Rectal smooth muscle tissue (tissue), 1 donor: Measurements from ENCODE around the gene AGXT2.

Experiments
- H3K27ac ChIP-seq: one replicate; pipeline ENCODE4 v1.7.0; 2013; ENCODE audit warnings: low read depth, low read length, inconsistent platforms
- H3K27me3 ChIP-seq: one replicate; pipeline ENCODE4 v1.7.0; 2013; ENCODE audit warnings: low read length; ENCODE audit not compliant: control insufficient read depth, insufficient read depth
- H3K36me3 ChIP-seq: one replicate; pipeline ENCODE4 v1.7.0; 2013; ENCODE audit warnings: low read length; ENCODE audit not compliant: control insufficient read depth, insufficient read depth
- H3K4me1 ChIP-seq: one replicate; pipeline ENCODE4 v1.7.0; 2013; ENCODE audit warnings: low read length; ENCODE audit not compliant: control insufficient read depth, insufficient read depth
- H3K4me3 ChIP-seq: one replicate; pipeline ENCODE4 v1.7.0; 2013; ENCODE audit warnings: low read length
- H3K9ac ChIP-seq: one replicate; pipeline ENCODE4 v1.7.0; 2013; ENCODE audit warnings: low read length

The AGXT2 gene

DNA sequence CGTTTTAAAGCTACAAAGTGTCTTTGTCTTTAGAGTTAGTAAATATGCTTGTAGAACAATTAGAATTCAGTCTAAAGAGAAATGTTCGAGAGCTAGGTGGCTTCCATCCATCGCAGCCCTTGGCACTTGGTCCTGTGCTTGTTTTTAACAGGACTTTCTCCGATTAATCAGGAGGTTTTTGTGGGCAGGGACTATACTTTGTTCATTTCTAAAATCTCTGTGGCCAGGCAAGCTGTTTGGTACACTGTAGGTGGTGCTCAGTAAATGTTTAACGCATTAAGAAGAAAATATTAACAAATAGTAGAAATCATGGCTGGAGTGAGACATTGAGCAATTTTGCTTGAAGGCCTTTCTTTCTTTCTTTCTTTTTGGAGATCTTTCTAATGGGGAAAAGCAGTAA, 20.8 kb downstream of the AGXT2 start:
- Histone ChIP-seq H3K27ac (no peak overlapping the region), H3K27me3 (no peaks in the 10 kb centered on the region), H3K36me3 (no peaks in the 10 kb centered on the region), H3K4me1 (no peaks in the 10 kb centered on the region), H3K4me3 (no peak overlapping the region), H3K9ac (no peak overlapping the region)

DNA sequence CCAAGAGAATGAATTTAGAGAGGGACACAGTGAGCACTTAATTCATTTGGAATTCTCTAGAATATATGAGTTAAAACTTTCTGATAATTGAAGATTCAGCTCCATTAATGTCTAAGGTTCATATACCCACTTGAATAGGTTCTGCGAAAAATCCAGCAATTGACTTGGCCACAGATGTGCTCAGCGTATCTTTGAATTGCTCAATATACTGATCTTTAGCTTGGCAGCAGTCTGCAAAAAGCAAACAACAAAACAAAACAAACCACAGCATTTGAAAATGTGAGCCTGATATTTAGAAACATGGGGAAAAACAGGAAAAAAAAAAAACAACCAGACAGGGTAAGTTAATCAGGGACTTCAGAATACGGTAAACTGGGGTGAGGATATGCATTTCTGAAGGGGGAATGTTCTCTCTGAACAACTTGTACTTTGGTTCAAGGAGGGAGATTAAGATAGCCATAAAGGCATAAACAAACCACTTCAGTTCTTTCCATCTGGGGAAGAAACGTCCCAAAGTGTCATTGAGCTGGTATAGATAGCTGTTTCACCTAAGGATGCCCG, 21.4 kb downstream of the AGXT2 start:
- Histone ChIP-seq H3K4me3 (no peak overlapping the region), H3K9ac (no peak overlapping the region), H3K27ac (no peak overlapping the region), H3K27me3 (no peaks in the 10 kb centered on the region), H3K36me3 (no peaks in the 10 kb centered on the region), H3K4me1 (no peaks in the 10 kb centered on the region)

DNA sequence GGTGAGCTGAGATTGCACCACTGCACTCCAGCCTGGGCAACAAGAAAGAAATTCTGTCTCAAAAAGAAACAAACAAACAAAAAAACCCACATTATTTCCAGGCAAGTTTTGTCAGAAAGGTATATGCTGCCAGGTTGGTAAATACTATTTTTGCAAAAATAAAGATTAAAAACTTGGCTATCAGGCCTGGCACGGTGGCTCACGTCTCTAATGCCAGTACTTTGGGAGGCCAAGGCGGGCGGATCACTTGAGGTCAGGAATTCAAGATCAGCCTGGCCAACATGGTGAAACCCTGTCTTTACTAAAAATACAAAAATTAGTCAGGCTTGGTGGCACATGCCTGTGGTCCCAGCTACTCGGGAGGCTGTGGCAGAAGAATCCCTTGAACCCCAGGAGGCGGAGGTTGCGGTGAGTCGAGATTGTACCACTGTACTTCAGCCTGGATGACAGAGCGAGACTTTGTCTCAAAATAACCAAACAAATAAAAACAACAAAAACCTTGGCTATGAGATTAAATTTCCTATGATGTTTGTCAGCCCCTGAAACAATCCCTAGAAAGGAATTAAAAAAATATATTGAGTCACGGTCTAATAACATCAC, 22.7 kb downstream of the AGXT2 start:
- H3K36me3 ChIP-seq: no peaks in the 10 kb centered on the region
- no peaks in the 10 kb centered on the region for H3K4me1 ChIP-seq
- no peaks in the 10 kb centered on the region for H3K27me3 ChIP-seq
- no peak overlapping the region for H3K9ac ChIP-seq
- no peak overlapping the region for H3K27ac ChIP-seq
- no peak overlapping the region for H3K4me3 ChIP-seq

DNA sequence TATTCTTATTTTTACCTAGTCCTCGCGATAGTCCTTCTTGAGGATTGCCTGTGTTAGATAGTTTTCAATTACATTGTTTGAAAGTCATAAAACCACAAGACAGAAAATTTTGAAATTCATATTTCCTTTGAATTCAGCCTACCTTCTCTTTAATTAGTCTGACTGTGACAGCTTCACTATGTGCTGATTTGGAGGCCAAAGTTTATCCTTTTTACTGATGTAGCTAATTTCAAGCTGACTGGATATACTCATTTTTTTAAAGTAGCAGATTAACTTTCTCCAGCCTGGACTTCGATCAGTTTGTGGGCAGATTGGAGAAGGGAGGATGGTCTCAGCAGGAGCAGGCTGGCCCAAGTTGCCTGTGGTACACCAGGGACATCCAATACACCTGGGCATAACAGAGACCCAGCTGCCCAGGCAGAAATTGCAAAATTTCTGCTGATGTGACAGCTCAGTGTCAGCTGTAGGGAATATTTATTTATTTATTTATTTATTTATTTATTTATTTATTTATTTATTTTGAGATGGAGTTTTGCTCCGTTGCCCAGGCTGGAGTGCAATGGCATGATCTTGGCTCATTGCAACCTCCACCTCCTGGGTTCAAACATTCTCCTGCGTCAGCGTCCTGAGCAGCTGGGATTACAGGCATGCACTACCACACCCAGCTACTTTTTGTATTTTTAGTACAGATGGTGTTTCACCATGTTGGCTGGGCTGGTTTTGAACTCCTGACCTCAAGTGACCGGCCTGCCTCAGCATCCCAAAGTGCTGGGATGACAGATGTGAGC, 24.2 kb downstream of the AGXT2 start:
- H3K4me3 ChIP-seq: no peak overlapping the region

DNA sequence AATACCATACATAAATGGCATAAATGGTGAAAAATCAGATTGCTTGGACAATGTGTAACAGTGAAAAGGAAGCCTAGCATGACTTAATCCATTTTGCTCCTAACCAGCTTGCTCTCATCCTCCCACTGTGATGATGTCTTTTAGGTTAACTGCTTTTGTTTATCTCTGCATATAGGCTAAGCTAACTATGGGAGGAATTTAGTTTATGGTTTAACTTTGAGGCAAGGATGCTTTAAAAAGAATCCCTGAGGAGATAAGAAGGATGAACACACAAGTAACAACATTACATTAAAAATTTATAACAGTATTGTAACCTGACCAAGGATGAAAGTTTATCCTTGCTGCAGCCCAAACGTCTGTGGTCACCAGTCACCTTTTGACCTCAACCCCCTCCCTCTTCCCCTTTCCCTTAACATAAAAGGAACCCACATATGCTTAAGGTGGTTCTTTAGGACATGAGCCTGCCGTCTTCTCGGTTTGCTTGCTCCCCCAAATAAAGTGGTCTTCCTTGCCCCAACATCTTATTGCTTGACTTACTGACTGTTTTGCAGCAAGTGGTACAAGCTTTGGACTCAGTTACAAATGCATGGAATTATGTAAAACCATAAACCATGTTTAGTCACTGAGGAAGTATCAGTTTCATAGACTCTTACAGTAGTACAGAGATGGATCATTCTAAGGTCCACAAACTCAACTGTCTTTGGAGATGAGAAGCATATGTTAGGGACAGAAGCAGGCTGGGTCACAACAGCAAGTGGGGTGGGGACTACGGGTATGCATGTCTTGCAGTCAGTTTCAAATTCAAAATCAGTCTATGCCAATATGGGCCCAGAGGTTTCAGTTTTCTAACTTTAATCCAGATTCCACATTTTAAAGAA, 31.3 kb downstream of the AGXT2 start:
- H3K27ac ChIP-seq: no peak overlapping the region
- no peaks in the 10 kb centered on the region for H3K36me3 ChIP-seq
- no peaks in the 10 kb centered on the region for H3K27me3 ChIP-seq
- H3K4me3 ChIP-seq: no peak overlapping the region
- no peaks in the 10 kb centered on the region for H3K4me1 ChIP-seq
- no peak overlapping the region for H3K9ac ChIP-seq

More for the DNA sequence above, 24.2 kb downstream of the AGXT2 start:
- H3K9ac ChIP-seq: no peak overlapping the region
- no peaks in the 10 kb centered on the region for H3K36me3 ChIP-seq
- no peak overlapping the region for H3K27ac ChIP-seq
- H3K27me3 ChIP-seq: no peaks in the 10 kb centered on the region
- no peaks in the 10 kb centered on the region for H3K4me1 ChIP-seq

DNA sequence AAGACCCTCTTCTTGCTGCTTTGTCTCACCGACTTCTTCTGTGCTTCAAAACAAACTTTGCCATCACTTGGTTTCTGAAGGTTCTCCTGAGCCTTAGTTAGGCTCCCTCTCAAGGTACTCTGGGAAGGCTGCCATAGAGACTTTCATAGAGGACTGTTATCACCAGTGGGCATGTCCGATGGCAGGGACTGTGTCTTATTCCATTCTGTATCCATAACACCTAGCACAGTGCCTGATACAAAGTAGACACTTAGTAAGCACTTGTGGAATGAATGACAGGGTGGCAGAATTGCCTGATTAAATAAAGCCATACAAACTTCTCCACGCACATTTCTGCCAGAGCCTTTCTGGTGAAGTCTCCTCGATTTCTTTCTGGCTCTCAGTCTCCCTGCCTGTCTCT, 32.7 kb downstream of the AGXT2 start:
- no peaks in the 10 kb centered on the region for H3K36me3 ChIP-seq
- no peak overlapping the region for H3K27ac ChIP-seq
- H3K9ac ChIP-seq: no peak overlapping the region
- no peak overlapping the region for H3K4me3 ChIP-seq
- H3K4me1 ChIP-seq: no peaks in the 10 kb centered on the region
- H3K27me3 ChIP-seq: no peaks in the 10 kb centered on the region

DNA sequence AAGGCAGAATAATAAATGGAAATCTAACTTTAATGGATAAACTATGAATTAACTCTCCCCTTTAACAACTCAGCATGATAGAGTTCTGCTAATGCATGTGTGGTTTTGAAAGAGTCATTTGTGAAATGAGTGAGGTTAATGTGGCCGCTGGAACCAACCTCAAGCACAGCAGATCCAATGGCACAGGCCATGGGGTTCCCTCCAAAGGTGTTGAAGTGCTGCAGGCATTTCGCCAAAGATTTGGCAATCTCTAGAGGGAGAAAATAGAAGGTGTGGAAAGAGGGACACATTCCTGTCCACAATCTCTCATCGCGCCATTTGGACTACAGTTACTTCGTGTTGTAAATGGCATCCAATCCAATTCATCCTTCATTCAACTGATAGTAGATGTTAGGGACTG, 35.0 kb downstream of the AGXT2 start:
- Histone ChIP-seq H3K4me1 (no peaks in the 10 kb centered on the region), H3K36me3 (no peaks in the 10 kb centered on the region), H3K4me3 (no peak overlapping the region), H3K27ac (no peak overlapping the region), H3K27me3 (no peaks in the 10 kb centered on the region), H3K9ac (no peak overlapping the region)

DNA sequence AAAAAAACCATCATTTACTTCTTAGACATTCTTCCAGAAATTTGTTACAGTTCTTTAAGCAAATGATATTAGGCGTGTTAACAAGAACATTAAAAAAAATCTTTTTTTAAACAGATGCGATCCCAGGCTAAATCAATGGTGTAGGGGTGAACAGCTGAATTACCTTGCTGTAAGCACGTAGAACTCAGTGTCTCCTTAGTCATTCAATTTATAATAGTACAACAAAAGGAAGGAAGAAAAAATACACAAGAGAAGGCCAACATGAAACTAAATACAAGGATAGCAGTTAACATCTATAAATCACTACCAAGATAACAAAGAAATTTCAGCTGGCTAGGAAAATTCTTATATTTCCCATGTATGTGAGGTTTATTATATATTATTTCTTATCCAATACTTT, 35.4 kb downstream of the AGXT2 start:
- H3K27me3 ChIP-seq: no peaks in the 10 kb centered on the region
- H3K27ac ChIP-seq: no peak overlapping the region
- no peaks in the 10 kb centered on the region for H3K4me1 ChIP-seq
- H3K36me3 ChIP-seq: no peaks in the 10 kb centered on the region
- no peak overlapping the region for H3K4me3 ChIP-seq
- H3K9ac ChIP-seq: no peak overlapping the region

DNA sequence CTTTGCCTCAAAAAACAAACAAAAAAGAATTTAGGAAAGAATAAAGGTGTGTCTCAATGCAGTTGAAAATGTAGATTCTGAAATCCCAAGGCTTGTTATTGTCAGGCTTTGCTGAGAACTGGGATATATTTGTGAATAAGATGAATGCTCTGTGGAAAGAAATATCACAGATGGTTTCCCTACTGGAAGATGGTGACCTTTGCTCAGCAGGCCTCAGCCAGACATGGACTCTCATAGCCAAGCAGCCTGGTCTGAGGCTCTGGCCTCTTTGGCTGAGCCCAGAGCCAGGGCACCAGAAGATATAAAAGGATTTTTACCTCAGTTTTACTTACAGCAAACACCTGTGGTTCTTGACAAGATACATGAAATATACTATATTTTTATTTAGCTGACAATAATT, 37.1 kb downstream of the AGXT2 start:
- Histone ChIP-seq H3K4me3 (no peak overlapping the region), H3K9ac (no peak overlapping the region), H3K4me1 (no peaks in the 10 kb centered on the region), H3K36me3 (no peaks in the 10 kb centered on the region), H3K27me3 (no peaks in the 10 kb centered on the region), H3K27ac (no peak overlapping the region)

DNA sequence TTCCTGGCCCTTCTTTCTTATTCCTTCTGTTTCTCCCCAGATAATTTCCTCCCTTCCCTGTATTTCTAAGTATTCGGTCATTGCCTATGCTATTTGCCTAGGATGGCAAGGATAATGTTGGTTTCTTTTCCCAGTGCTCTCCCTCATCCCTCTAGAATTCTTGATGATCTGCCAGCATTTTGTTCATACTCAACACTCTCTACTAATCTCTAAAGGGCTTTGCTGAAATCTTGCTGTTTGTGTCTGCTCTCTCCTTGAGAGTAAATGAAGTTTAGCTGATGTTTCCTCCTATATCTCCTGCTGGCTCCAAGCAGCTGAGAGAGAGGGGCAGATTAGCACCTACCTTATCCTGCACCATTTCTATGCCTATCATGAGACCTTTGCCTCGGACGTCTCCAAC, 38.1 kb downstream of the AGXT2 start:
- H3K27me3 ChIP-seq: no peaks in the 10 kb centered on the region
- H3K4me1 ChIP-seq: no peaks in the 10 kb centered on the region
- no peak overlapping the region for H3K4me3 ChIP-seq

DNA sequence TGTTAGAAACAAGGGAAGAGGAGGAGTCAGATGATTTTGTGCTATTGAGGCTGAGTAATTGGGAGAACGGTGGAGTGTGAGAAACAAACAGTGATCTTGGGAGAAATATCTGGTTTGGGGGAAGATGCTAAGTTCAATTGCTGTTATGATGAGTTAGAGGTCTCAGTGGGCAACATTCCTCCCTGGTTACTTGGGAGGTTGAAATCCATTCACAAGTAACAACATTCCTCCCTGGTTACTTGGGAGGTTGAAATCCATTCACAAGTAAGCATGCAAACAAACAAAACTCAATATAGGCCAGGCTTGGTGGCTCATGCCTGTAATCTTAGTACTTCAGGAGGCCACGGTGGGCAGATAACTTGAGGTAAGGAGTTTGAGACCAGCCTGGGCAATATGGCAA, 38.7 kb downstream of the AGXT2 start:
- H3K4me3 ChIP-seq: no peak overlapping the region
- no peaks in the 10 kb centered on the region for H3K27me3 ChIP-seq
- H3K4me1 ChIP-seq: no peaks in the 10 kb centered on the region
- H3K36me3 ChIP-seq: no peaks in the 10 kb centered on the region
- no peak overlapping the region for H3K9ac ChIP-seq
- no peak overlapping the region for H3K27ac ChIP-seq

More for the DNA sequence above, 38.1 kb downstream of the AGXT2 start:
- H3K9ac ChIP-seq: no peak overlapping the region
- no peak overlapping the region for H3K27ac ChIP-seq
- H3K36me3 ChIP-seq: no peaks in the 10 kb centered on the region

DNA sequence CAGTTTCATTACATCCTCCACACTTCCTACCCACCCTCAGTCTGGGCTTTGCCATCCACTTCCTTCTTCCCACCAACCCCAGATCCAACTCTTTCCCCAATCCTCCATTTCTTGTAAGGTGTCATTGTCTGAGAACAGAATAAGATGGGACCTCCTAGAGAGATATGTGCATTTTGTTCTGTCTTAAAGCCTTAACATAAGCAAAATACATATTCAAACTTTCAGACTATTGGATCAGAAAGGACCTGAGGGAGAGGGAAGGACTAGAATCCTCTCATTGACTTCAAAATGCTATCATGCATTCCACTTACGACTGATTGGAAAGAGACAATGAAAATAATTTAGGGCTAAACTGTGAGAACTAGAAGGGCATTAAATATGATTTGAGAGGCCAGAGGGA, 43.0 kb downstream of the AGXT2 start:
- Histone ChIP-seq H3K4me1 (no peaks in the 10 kb centered on the region), H3K9ac (no peak overlapping the region), H3K4me3 (no peak overlapping the region), H3K27ac (no peak overlapping the region), H3K36me3 (no peaks in the 10 kb centered on the region), H3K27me3 (no peaks in the 10 kb centered on the region)
